ENCODE results near the gene UQCR10.

The UQCR10 gene

GRCh38 chr22:29726512-29727130 lies 40.5 kb upstream of the UQCR10 start:
- H3K9me2 ChIP-seq (replicated peaks; ENCODE audit: control insufficient read depth, low read length) = no peaks in the 10 kb centered on the region
- no peak overlapping the region for H3K4me2 ChIP-seq (ENCODE audit: low read length)
- H3K36me3 ChIP-seq (ENCODE audit: control insufficient read depth, low read length) = no peaks in the 10 kb centered on the region
- no peaks in the 10 kb centered on the region for H3K9me3 ChIP-seq (ENCODE audit: control insufficient read depth, insufficient read depth, low read length)
- no peak overlapping the region for H3K27ac ChIP-seq (ENCODE audit: low read depth, low read length)
- H3K4me3 ChIP-seq (ENCODE audit: low read length) = no peak overlapping the region
- H3K27me3 ChIP-seq (ENCODE audit: control insufficient read depth, low read length) = no peaks in the 10 kb centered on the region
- H3K4me1 ChIP-seq (ENCODE audit: control insufficient read depth, low read length) = no peaks in the 10 kb centered on the region
- no peaks in the 10 kb centered on the region for H3K79me2 ChIP-seq (ENCODE audit: control insufficient read depth, low read length)
- no peak for TF ChIP-seq EZH2phosphoT487 (IDR thresholded peaks at IDR 0.05; ENCODE audit: borderline replicate concordance, low read length)
- no peak for TF ChIP-seq CTCF (IDR thresholded peaks at IDR 0.05; ENCODE audit: low read depth, low read length, poor library complexity, severe bottlenecking)
- no peaks in the 10 kb centered on the region for H4K20me1 ChIP-seq (ENCODE audit: control insufficient read depth, insufficient read depth, low read depth, low read length)
- no peaks in the 10 kb centered on the region for H3F3A ChIP-seq (ENCODE audit: control insufficient read depth, insufficient read depth)

- Histone ChIP-seq H3K4me1 (ENCODE audit: control insufficient read depth, low read length) (no peaks in the 10 kb centered on the region), H4K20me1 (ENCODE audit: control insufficient read depth, insufficient read depth, low read depth, low read length) (no peaks in the 10 kb centered on the region), H3K9me3 (ENCODE audit: control insufficient read depth, insufficient read depth, low read length) (no peaks in the 10 kb centered on the region), H3K36me3 (ENCODE audit: control insufficient read depth, low read length) (no peaks in the 10 kb centered on the region), H3K27me3 (ENCODE audit: control insufficient read depth, low read length) (no peaks in the 10 kb centered on the region), H3K9me2 (replicated peaks; ENCODE audit: control insufficient read depth, low read length) (no peaks in the 10 kb centered on the region), H3F3A (ENCODE audit: control insufficient read depth, insufficient read depth) (no peaks in the 10 kb centered on the region), H3K27ac (ENCODE audit: low read depth, low read length) (no peak overlapping the region), H3K4me2 (ENCODE audit: low read length) (no peak overlapping the region), H3K4me3 (ENCODE audit: low read length) (no peak overlapping the region), H3K79me2 (ENCODE audit: control insufficient read depth, low read length) (no peaks in the 10 kb centered on the region)
- TF ChIP-seq CTCF (IDR thresholded peaks at IDR 0.05; ENCODE audit: low read depth, low read length, poor library complexity, severe bottlenecking) (peak; percentile 46), EZH2phosphoT487 (IDR thresholded peaks at IDR 0.05; ENCODE audit: borderline replicate concordance, low read length) (no peak)
Measured at GRCh38 chr22:29727131-29727523, 40.0 kb upstream of the UQCR10 start.

GRCh38 chr22:29729161-29729560 lies 38.0 kb upstream of the UQCR10 start:
- no peaks in the 10 kb centered on the region for H3K9me3 ChIP-seq (ENCODE audit: control insufficient read depth, insufficient read depth, low read length)

More at GRCh38 chr22:29729161-29729560, 38.0 kb upstream of the UQCR10 start:
- no peak overlapping the region for H3K27ac ChIP-seq (ENCODE audit: low read depth, low read length)
- H3F3A ChIP-seq (ENCODE audit: control insufficient read depth, insufficient read depth) = no peaks in the 10 kb centered on the region
- H3K27me3 ChIP-seq (ENCODE audit: control insufficient read depth, low read length) = no peaks in the 10 kb centered on the region
- no peaks in the 10 kb centered on the region for H4K20me1 ChIP-seq (ENCODE audit: control insufficient read depth, insufficient read depth, low read depth, low read length)
- H3K36me3 ChIP-seq (ENCODE audit: control insufficient read depth, low read length) = no peaks in the 10 kb centered on the region
- no peak overlapping the region for H3K4me3 ChIP-seq (ENCODE audit: low read length)
- H3K9me2 ChIP-seq (replicated peaks; ENCODE audit: control insufficient read depth, low read length) = no peaks in the 10 kb centered on the region
- TF ChIP-seq EZH2phosphoT487 (IDR thresholded peaks at IDR 0.05; ENCODE audit: borderline replicate concordance, low read length) (no peak), CTCF (IDR thresholded peaks at IDR 0.05; ENCODE audit: low read depth, low read length, poor library complexity, severe bottlenecking) (no peak)
- no peaks in the 10 kb centered on the region for H3K4me1 ChIP-seq (ENCODE audit: control insufficient read depth, low read length)
- H3K79me2 ChIP-seq (ENCODE audit: control insufficient read depth, low read length) = no peaks in the 10 kb centered on the region
- no peak overlapping the region for H3K4me2 ChIP-seq (ENCODE audit: low read length)
